GM12864 (cell line): Measurements from ENCODE around the gene RAB5A.
"Not testable (repeated sequence)": the region's sequence is repeated elsewhere in the genome, so short reads cannot be mapped to it uniquely, and the experiment has no call there.

Experiments used
- DNase-seq: peaks from one replicate; pipeline ENCODE4 v3.0.0-alpha.2; 2011; ENCODE audit warnings: low read depth
- H3K4me3 ChIP-seq: 2 replicates; pipeline ENCODE4 v1.5.1; 2011; ENCODE audit warnings: mild to moderate bottlenecking, low read depth, low read length, control low read depth
- TF ChIP-seq, protein P1 (sequence below): IDR thresholded peaks from 2 replicates; pipeline ENCODE4 v1.5.1; 2011; ENCODE audit warnings: low read depth, mild to moderate bottlenecking, moderate library complexity, low read length, control low read depth, inconsistent platforms; ENCODE audit errors: missing control alignments

The RAB5A gene

DNA sequence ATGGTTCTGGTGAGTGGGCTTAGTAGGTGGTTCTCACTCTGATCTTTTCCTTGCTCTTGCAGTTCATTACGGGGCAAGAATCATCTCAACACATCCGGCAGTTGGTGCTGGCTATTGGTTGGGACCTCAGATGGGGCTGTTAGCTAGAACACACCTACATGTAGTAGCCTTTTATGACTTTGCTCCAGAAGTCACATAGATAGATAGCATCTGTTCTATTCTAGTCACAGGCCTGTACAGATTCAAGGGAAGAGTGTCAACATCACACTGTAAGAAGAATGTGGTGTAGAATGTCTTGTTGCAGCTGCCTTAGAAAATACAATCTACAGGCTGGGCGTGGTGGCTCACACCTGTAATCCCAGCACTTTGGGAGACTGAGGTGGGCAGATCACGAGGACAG, 15.1 kb downstream of the RAB5A start:
- TF ChIP-seq, protein P1, sequence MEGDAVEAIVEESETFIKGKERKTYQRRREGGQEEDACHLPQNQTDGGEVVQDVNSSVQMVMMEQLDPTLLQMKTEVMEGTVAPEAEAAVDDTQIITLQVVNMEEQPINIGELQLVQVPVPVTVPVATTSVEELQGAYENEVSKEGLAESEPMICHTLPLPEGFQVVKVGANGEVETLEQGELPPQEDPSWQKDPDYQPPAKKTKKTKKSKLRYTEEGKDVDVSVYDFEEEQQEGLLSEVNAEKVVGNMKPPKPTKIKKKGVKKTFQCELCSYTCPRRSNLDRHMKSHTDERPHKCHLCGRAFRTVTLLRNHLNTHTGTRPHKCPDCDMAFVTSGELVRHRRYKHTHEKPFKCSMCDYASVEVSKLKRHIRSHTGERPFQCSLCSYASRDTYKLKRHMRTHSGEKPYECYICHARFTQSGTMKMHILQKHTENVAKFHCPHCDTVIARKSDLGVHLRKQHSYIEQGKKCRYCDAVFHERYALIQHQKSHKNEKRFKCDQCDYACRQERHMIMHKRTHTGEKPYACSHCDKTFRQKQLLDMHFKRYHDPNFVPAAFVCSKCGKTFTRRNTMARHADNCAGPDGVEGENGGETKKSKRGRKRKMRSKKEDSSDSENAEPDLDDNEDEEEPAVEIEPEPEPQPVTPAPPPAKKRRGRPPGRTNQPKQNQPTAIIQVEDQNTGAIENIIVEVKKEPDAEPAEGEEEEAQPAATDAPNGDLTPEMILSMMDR, result no peak
- H3K4me3 ChIP-seq, result no peak overlapping the region
- no peak for DNase-seq

DNA sequence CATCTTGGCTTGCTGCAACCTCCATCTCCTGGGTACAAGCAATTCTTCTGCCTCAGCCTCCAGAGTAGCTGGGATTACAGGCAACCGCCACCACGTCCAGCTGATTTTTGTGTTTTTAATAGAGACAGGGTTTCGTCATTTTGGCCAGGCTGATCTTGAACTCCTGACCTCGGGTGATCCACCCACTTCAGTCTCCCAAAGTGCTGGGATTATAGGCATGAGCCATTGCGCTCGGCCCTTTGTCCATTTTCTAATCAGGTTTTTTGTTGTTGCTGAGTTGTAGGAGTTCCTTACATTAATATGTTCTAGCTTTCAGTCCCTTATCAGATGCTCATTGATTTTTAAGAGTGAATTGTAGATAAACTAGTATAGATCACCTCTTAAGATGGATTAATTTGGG, 20.3 kb downstream of the RAB5A start:
- H3K4me3 ChIP-seq, result no peak overlapping the region
- DNase-seq, result no peak
- TF ChIP-seq, protein P1, result no peak

DNA sequence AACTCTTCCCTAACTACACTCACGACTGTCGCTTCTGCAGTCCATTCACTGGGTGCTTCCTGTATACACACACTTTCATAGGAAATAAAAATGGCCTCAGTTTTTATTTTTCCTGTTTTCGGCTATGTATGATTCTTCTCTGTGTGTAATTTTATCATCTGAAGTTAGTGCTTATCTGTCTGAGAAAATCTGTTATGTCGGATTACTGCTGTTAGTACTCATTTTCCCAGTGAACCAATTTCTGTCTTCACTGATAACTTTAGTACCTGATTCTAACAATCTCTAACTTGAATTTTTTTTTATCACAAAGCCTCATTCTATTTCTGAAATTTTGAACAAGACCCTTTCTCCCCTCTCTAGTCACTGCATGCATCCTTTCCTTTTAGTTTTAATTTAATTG, 20.9 kb downstream of the RAB5A start:
- H3K4me3 ChIP-seq, result no peak overlapping the region
- TF ChIP-seq, protein P1, result no peak
- no peak for DNase-seq

DNA sequence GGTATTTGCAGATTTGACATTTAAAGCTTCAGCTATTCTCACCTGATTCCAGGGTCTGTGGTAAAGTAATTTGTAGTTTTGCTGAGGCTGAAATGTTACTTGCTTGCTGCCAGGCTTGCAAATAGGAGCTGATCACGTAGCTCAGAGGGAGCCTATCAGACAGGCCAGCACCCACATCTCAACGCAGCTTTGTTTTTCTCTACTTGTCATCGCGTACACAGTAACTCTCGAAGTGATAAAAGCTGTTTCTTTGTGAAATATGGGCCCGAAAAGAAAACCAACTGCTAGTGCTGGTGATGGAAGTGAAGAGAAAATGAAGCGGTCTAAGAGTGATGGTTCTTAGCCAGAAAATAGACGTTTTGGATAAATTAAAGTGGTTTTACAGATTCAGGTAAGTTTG, 23.4 kb downstream of the RAB5A start:
- DNase-seq, result no peak
- TF ChIP-seq, protein P1, result no peak
- H3K4me3 ChIP-seq, result no peak overlapping the region

DNA sequence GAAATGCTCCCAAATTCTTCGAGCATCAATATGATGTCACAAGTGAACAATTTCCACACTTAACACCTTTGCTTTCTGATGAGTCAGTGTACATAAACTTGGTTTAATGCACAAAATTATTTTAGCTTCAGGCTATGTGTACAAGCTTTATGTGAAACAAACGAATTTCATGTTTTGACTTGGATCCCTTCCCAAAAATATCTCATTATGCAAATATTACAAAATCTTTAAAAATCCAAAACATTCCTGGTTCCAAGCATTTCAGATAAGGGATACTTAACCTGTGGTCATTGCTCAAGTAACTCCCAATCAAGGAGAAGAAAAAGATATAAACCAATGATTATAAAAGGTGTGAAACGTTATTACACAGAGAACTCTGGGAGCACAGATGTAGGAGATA, 25.2 kb downstream of the RAB5A start:
- DNase-seq, result no peak
- H3K4me3 ChIP-seq, result no peak overlapping the region
- TF ChIP-seq, protein P1, result no peak

DNA sequence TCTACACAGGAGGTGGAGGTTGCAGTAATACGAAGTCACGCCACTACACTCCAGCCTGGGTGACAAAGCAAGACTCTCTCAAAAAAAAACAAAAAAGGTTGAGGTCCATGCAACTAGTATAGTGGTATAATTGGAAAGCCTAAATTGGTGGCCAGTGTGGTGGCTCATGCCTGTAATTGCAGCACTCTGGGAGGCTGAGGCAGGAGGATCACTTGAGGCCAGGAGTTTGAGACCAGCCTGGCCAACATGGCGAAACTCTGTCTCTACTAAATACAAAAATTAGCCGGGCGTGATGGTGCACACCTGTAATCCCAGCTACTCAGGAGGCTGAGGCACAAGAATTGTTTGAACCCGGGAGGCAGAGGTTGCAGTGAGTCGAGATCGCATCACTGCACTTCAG, 42.0 kb downstream of the RAB5A start:
- not testable (repeated sequence) for H3K4me3 ChIP-seq

DNA sequence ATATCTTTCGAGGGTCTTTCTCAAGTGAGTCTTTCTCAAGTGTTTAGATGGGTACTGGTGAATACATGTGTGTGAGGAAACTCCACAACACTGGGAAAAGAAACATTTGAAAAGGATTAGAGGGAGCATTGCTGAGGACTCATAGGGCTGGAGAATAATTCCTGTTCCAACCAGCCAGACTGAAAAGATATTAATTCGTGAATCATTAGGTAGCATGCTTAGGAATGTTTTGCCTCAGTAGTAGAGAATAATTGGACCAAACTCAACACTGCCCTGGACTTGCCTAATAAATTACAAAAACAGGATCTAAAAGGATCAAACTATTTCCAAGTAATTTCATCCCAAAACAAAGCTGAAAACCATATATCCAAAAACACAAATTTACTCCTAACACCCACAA, 47.9 kb downstream of the RAB5A start:
- no peak for DNase-seq
- TF ChIP-seq, protein P1, result no peak
- H3K4me3 ChIP-seq, result no peak overlapping the region

More for the DNA sequence above, 42.0 kb downstream of the RAB5A start:
- DNase-seq, result not testable (repeated sequence)

DNA sequence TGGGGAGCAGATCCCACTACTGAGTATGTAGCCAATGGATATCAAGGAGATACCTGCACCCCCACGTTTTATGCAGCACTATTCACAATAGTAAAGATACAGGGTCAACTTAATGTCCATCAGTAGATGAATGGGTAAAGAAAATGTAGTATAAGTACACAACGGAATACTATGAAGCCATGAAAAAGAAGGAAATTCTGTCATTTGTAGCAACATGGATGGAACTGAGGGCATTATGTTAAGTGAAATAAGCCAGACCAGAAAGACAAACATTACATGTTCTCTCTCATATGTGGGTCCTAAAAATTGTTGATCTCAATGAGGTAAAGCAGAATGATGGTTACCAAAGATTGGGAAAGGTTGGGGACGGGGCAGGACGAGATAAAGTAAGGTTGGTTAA, 50.6 kb downstream of the RAB5A start:
- DNase-seq, result no peak
- TF ChIP-seq, protein P1, result no peak

More for the DNA sequence above, 50.6 kb downstream of the RAB5A start:
- no peak overlapping the region for H3K4me3 ChIP-seq
